Jurkat, Clone E6-1 (cell line): ENCODE data around the gene ANKRD63.

Experiments used
- DNase-seq: peaks from one replicate; pipeline ENCODE4 v3.0.0-alpha.2; 2011; ENCODE audit warnings: low read depth, low spot score
- H3K4me3 ChIP-seq: 2 replicates; pipeline ENCODE4 v1.5.1; 2011; ENCODE audit warnings: mild to moderate bottlenecking, low read length, control low read depth, moderate library complexity

ANKRD63 gene

GRCh38 chr15:40250771-40251483, 31.9 kb downstream of the ANKRD63 start:
- no peak for DNase-seq
- no peak overlapping the region for H3K4me3 ChIP-seq

- no peak for DNase-seq
- H3K4me3 ChIP-seq, result no peak overlapping the region
These were observed 32.6 kb downstream of the ANKRD63 start for GRCh38 chr15:40250304-40250656.

DNA sequence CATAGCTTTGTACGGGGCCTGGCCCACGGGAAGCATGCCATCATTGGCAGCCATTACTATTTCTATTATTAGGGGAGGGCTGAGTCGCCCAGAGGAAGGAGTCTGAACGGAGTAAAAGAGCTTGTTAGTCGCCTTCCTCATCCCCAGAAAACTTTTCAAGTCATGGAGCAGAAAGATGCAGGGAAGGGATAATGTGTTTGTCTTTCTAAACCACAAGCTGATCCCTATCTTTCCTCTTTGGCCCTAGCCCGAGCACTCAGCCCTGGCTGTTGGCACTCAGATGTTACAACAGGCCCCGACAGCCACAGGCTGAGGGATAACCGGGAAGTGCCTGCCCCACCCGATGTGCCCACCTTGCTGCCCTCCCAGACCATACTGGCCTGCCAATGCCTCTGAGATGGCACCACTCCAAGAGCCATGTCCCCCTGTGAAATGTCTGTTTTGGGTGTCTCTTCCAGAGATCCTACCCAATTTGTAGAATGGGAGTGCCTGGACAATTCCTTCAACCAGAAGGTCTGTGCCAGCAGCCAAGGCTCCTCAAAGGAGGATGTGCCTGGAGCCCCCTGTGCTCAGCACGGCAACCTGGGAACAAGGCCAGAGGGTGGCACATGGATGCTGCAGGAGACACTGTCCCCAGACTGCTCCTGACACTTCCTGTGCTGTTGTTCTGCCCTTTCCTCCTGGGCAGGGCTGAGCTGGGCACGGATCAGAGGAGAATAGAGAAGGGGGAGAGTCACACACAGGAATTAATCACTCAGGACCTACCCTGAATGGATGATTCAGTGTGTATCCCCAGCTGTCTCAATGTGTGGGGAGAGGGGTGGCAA, 33.2 kb downstream of the ANKRD63 start:
- no peak overlapping the region for H3K4me3 ChIP-seq
- DNase-seq, result no peak

- H3K4me3 ChIP-seq, result no peak overlapping the region
- no peak for DNase-seq
These were observed 34.7 kb downstream of the ANKRD63 start for GRCh38 chr15:40248006-40248783.

DNA sequence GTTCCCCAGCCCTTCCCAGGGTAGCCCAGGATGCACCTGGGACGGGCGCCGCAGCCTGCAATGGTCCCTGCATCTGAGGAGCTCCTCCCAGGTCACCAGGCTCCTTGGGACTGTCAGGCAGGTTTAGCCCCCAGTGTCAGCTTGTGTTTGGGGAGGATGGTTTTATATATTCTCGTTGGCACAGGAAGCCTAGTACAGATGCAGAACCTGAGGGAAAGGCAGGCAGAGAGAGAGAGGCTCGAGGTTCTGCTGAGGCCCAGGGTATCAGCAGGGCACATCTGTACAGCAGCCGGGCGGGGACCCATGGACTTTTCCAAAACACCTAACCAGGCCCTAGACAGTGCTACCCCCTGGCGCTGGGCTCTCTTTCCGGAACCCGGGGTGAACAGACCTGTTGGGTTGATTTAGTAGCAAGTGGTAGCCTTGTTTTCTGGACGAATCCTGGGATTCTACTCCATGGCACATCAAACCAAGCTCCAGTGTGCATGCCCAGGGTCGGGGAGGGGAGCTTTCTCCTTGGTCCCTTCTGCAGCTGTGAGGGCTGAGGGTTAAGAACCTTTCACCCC, 35.4 kb downstream of the ANKRD63 start:
- no peak overlapping the region for H3K4me3 ChIP-seq
- DNase-seq, result no peak

DNA sequence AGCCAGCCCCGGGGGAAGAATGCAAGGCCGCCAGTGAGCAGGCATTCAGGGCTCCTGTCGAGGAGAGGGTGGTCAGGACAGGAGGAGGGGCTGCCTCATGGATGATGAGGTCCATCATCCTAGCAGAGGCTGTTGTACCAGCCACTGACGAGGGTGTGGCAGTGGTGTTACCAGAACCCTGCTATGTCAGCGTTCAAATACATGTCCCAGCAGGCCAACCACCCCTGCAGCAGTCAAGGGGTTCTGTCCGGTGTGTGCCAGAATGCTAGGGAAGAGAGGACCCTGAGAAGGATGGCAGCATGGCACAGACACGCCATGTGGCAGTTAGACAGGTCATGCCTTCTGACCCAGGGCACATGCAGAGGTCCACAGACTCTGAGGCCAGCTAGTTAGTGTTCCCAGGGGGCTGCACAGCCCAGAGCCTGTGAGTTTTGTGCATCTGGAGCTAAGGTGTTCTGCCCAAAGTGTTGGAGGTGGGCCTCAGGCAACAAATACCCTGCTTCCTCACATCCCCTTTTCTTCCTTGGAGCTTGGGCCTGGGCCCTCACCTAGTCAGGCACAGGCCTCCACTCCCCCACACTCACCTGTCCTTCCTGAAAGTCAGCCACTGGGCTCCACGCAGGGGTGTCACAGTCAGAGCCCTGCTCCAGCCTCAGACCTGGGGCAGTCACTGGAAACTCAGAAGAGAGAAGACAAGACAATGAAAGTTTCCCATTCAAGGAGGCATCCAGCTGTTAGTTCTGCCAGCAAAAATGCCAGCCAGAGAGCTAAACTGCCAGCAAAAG, 36.2 kb downstream of the ANKRD63 start:
- DNase-seq, result no peak
- H3K4me3 ChIP-seq, result no peak overlapping the region

DNA sequence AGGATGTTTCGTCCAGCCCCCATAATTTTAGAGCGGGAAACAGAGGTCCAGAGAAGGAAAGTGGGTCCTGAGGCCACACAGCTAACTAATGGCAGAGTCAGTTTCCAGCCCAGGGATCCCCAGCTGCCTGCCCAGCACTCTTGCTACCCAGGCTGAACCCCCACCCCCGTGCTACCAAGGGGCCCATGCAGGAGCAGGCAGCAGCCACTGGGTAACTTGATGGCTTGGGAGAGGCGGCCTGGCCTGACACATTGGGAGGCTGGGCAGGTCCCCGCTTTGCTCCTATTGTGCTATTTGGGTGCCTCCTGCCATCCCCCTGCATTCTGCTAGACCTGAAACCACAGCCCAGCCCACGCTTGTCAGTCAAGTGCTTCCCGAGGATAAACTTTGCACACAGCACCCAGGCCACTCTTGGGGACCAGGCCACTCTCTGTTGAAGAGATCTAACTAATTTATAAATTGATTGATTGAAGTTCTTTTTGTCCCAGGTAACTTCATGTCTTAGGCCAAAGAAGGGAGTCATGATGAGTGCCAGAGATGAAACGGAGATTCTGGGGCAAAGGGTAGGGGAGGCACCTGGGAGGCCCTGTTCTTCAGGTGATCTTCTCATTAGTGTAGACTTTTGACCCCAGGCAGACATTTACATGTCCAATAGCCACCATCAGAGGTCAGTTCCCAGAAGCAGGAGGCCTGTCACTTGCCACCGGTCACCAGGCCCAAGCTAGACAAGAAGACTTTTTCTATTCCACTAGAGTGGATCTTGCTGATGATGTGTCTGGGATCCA, 37.0 kb downstream of the ANKRD63 start:
- DNase-seq, result no peak
- no peak overlapping the region for H3K4me3 ChIP-seq

GRCh38 chr15:40244961-40245523, 37.8 kb downstream of the ANKRD63 start:
- no peak for DNase-seq
- no peak overlapping the region for H3K4me3 ChIP-seq

DNA sequence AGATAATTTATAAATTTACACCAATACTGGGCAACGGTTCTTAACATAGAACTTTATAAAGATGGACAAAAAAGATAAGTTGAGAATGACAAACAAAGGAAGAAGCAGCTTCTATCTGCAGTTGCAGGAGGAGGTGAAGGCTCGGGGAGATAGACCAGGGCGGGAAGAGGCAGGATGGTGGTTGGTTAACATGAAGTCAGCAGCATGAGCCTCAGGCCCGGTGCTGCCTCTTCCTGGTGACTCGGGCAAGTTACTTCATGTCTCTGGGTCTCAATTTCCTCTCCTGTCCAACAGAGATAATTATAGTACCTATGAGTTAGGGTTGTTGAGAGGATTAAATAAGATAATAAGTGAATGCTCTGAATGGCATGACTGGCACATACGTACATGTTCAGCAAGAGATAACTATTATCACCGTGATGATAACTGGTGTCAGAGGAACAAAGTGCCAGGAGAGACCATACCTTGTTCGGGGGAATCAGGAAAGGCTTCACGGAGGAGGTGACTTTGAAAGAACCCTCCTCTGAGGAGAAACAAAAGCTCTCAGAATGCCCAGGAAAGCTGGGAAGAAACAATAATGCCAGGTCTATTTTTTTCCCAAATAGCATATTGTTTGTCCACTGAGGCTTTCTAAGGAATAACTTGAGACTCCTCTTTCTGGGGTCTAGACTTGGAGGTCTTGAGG, 39.6 kb downstream of the ANKRD63 start:
- H3K4me3 ChIP-seq, result no peak overlapping the region
- no peak for DNase-seq

DNA sequence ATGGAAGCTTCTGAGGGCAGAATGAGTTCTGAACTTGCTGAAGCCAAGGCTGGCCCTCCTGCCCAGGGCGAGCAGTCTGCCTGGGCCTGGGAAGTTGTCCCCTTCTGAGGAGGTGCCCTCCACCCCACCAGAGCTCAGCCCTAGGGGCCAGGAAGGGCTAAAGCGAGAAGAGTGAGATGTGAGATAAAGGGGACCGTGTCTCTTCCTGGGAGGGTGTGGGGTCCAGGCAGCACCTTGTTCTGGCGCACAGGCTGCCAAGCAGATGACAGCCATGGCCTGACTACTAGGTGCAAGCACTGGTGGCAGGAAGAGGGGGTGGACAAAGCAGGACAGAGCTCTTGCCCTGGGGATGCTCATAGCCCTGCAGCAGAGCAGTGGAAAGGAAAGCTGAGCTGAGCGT, 40.3 kb downstream of the ANKRD63 start:
- H3K4me3 ChIP-seq, result no peak overlapping the region
- DNase-seq, result no peak

DNA sequence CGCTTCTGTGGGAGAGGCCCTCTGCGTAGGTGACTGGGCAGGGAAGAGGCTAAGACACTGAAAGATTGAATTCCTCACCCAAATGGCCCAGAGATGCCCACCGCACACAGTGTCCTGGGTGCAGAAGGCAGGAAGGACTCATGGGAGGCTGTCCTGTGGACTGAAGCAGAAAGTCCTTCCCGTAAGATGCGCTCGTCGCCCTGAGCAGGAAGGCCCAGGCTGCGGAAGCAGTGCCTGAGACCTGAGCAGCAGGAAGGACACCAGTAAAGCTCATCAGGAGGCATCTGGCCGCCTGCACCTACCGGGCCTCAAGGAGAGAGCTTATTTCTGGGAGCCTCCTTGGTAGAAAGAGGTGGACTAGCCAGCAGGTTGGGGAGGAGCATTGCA, 40.7 kb downstream of the ANKRD63 start:
- no peak for DNase-seq
- no peak overlapping the region for H3K4me3 ChIP-seq

GRCh38 chr15:40241269-40242212, 41.3 kb downstream of the ANKRD63 start:
- no peak for DNase-seq
- no peak overlapping the region for H3K4me3 ChIP-seq

DNA sequence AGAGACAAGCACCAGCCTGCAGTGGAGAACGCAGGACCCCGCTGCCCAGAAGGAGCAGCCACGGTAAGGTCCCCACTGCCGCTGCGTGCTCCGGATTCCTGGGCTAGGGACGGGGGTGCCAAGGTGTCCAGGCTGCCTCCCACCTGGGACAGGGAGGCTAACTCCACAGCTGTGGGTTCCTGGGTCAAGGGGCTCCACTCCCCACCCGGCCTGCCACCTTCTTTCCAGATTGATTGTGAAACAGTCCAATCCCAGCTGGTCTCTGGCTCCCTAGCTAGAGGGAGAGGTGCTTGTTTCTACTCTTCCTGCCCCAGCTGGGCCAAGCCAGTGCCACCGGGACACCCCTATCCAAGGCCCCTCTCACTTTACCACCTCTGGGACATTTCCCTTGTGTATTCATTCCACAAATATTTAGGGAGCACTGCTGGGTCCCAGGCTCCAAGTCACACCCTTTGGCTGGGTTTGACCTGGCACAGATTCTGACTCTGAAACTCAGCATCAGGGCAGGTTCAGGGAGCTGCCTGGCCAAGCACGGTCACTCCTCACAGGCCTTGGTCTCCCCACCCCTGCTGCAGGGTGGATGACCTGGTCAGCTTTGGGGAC, 42.1 kb downstream of the ANKRD63 start:
- DNase-seq, result no peak
- no peak overlapping the region for H3K4me3 ChIP-seq

GRCh38 chr15:40239693-40240618, 42.9 kb downstream of the ANKRD63 start:
- H3K4me3 ChIP-seq, result no peak overlapping the region
- DNase-seq, result no peak

- no peak overlapping the region for H3K4me3 ChIP-seq
- DNase-seq, result no peak
These were observed 43.5 kb downstream of the ANKRD63 start for GRCh38 chr15:40239404-40239692.
